HG03521 (cell line): Measurements from ENCODE around the gene RPEL1.
"Not testable (repeated sequence)": the region's sequence is repeated elsewhere in the genome, so short reads cannot be mapped to it uniquely, and the experiment has no call there.

ENCODE experiments used
- ATAC-seq: cut with Tn5 transposase; IDR thresholded peaks from one replicate; pipeline ENCODE4 v1.9.1; 2021; ENCODE audit warnings: mild to moderate bottlenecking, moderate library complexity; ENCODE audit not compliant: unreplicated experiment

The RPEL1 gene

GRCh38 chr10:103245587-103245986 lies at the start of gene RPEL1:
Gene RPEL1 (plus strand): TSS chr10:103245887. CDS start chr10:103245997, 110 bp downstream.
- ATAC-seq = not testable (repeated sequence)

DNA sequence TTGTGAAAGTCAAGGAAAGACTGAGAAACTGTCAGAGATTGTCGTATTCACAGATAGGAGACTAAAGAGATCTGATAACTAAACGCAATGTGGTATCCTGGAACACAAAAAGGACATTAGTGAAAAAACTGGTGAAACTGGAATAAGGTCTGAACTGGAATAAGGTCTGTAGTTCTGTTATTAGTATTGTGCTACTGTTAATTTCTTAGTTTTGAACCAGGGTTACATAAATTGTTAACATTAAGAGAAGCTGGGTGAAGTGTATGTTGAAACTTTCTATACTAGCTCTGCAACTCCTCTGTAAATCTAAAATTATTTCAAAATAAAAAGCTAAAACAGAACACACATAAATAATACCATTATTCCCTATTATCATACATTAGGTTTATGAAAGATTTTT lies 49.2 kb upstream of the RPEL1 start:
- ATAC-seq = no peak

- no peak for ATAC-seq
Observed at GRCh38 chr10:103197174-103197573, 48.5 kb upstream of the RPEL1 start.

DNA sequence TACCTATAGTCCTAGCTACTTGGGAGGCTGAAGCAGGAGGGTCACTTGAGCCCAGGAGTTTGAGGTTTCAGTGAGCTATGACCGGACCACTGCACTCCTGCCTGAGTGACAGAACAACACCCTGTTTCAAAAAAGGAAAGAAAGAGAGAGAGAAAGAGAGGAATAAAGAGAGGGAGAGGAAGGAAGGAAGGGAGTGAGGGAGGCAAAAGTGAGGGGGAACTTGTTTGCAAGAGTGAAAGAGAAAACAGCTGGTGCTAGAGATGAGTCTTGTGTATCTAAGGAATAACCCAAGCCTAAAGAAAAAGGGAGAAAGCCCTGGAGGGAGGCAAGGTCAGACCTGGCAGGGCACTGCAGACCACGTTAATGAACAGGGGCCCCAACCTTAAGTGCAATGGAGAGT lies 47.8 kb upstream of the RPEL1 start:
- no peak for ATAC-seq

- no peak for ATAC-seq
Observed at GRCh38 chr10:103198648-103199047, 47.0 kb upstream of the RPEL1 start.

GRCh38 chr10:103199488-103199887 lies 46.2 kb upstream of the RPEL1 start:
- ATAC-seq = no peak

GRCh38 chr10:103202319-103202718 lies 43.4 kb upstream of the RPEL1 start:
- no peak for ATAC-seq

DNA sequence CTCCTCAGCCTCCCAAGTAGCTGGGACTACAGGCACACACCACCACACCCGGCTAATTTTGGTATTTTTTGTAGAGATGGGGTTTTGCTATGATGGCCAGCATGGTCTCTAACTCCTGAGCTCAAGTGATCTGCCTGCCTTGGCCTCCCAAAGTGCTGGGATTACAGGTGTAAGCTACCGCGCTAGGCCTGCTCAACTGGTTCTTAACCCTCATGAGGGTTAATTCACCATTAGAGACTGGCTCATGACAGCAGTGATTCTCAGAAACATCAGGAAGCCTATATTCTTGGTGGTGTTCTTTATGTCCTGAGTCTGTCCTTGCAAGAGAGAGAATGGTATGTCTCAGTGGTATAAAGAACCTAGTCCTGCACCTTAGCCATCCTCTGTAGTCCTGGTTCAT lies 42.2 kb upstream of the RPEL1 start:
- no peak for ATAC-seq

GRCh38 chr10:103204353-103205255 lies 41.1 kb upstream of the RPEL1 start:
- no peak for ATAC-seq

DNA sequence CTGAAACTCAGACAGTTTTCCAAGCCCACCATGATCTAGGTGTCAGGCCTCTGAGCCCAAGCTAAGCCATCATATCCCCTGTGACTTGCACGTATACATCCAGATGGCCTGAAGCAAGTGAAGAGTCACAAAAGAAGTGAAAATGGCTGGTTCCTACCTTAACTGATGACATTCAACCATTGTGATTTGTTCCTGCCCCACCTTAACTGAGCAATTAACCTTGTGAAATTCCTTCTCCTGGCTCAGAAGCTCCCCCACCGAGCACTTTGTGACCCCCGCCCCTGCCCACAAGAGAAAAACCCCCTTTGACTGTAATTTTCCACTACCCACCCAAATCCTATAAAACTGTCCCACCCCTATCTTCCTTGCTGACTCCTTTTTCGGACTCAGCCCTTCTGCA lies 40.3 kb upstream of the RPEL1 start:
- not testable (repeated sequence) for ATAC-seq

DNA sequence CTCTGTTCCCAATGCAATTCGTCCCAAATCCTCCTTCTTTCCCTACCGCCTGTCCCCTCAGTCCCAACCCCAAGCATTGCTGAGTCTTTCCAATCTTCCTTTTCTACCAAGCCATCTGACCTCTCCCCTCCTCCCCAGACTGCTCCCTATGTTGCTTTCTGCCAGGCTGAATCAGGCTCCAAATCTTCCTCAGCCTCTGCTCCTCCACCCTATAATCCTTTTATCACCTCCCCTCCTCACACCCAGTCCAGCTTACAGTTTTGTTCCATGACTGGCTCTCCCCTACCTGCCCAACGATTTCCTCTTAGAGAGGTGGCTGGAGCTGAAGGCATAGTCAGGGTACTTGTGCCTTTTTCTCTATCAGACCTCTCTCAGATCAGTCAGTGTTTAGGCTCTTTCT lies 39.0 kb upstream of the RPEL1 start:
- not testable (repeated sequence) for ATAC-seq

DNA sequence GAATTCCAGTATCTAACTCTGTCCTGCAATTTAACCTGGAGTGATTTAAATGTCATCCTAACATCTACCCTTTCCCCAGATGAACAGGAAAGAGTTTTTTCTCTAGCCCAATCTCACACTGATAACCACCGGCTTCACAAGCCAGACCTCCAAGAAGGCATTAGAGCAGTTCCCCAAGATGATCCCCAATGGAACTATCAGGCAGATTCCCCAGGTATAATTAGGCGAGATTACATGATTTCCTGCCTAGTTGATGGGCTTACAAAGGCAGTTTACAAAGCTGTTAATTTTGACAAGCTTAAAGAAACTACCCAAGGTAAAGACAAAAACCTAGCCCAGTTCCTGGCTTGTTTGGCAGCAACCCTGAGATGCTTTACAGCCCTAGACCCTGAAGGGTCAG lies 38.5 kb upstream of the RPEL1 start:
- no peak for ATAC-seq

- ATAC-seq = not testable (repeated sequence)
Observed at GRCh38 chr10:103207643-103208042, 38.0 kb upstream of the RPEL1 start.

- ATAC-seq = not testable (repeated sequence)
Observed at GRCh38 chr10:103210262-103210661, 35.4 kb upstream of the RPEL1 start.

- ATAC-seq = no peak
Observed at GRCh38 chr10:103215601-103216000, 30.1 kb upstream of the RPEL1 start.

DNA sequence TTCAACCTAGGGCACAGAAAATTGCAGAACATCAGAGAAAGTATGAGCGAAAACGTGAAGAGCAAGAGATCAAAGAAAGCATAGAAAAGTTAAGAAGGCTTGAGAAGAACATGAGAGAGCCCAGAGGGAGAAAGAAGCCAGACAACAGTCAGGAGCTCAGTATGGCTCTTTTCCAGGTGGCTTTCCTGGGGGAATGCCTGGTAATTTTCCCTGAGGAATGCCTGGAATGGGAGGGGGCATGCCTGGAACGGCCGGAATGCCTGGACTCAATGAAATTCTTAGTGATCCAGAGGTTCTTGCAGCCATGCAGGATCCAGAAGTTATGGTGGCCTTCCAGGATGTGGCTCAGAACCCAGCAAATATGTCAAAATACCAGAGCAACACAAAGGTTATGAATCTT lies 29.3 kb upstream of the RPEL1 start:
- ATAC-seq = not testable (repeated sequence)

DNA sequence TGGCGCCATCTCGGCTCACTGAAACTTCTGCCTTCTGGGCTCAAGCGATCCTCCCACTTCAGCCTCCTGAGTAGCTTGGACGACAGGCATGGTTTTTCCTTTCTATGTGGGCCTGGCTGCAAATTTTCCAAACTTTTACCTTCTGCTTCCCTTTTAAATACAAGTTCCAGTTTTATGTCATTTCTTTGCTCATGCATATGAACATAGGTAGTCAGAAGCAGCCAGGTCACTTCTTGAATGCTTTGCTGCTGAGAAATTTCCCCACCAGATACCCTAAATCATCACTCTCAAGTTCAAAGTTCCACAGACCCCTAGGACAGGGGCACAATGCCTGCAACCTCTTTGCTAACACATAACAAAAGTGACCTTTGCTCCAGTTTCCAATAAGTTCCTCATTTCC lies 21.6 kb upstream of the RPEL1 start:
- ATAC-seq = no peak

GRCh38 chr10:103224721-103225120 lies 21.0 kb upstream of the RPEL1 start:
- ATAC-seq = not testable (repeated sequence)

- ATAC-seq = no peak
Observed at GRCh38 chr10:103225939-103226338, 19.7 kb upstream of the RPEL1 start.

- no peak for ATAC-seq
Observed at GRCh38 chr10:103227416-103227815, 18.3 kb upstream of the RPEL1 start.

DNA sequence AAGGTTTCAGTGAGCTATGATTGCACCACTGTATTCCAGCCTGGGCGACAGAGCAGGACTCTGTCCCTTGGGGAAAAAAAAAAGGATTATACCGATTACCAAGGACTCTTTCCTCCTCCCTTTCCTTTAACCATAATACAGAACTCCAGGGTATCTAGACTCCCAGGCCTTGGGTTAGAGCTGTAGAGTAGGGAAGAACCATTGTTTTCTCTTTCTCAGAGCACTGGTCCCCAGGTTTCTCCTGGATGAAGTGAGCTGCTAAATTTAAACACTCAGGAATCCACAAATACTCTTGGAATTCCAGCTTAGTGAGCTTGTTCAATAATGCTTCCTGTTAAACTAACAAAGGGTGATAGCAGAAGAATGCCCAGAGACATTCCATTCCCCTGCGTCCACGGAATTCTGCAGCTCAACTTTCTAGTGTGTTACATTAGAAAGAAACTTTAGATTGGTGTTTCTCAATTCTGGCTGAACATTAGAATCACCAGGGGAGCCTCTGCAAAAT lies 14.6 kb upstream of the RPEL1 start:
- ATAC-seq = no peak

GRCh38 chr10:103232131-103232673 lies 13.5 kb upstream of the RPEL1 start:
- ATAC-seq = no peak
